GM19240 (cell line): ENCODE data around the gene ZFYVE9.
A peak's percentile ranks its signal among the peaks of the same experiment; 100 is the strongest.
"Not testable (repeated sequence)": the region's sequence is repeated elsewhere in the genome, so short reads cannot be mapped to it uniquely, and the experiment has no call there.

ENCODE experiments used
- DNase-seq: peaks from one replicate; pipeline ENCODE4 v3.0.0; 2011; ENCODE audit warnings: low spot score; ENCODE audit not compliant: insufficient read length

Gene ZFYVE9

GRCh38 chr1:52365746-52366516 is 224.0 kb downstream of the ZFYVE9 start, which contains the start of gene CC2D1B:
Gene CC2D1B, minus strand, starts transcription at chr1:52366205. Its CDS starts 1,585 bp downstream, at chr1:52364620.
- peak; percentile 95 for DNase-seq

- no peak for DNase-seq
Measured at GRCh38 chr1:52366517-52366827, 224.6 kb downstream of the ZFYVE9 start.

- DNase-seq, result no peak
Measured at GRCh38 chr1:52367272-52367671, 225.4 kb downstream of the ZFYVE9 start.

GRCh38 chr1:52368383-52369172 is 226.7 kb downstream of the ZFYVE9 start:
- DNase-seq, result no peak

- DNase-seq, result not testable (repeated sequence)
Measured at GRCh38 chr1:52369851-52370250, 228.0 kb downstream of the ZFYVE9 start.

- no peak for DNase-seq
Measured at GRCh38 chr1:52385376-52385775, 243.5 kb downstream of the ZFYVE9 start.

- DNase-seq, result no peak
Measured at GRCh38 chr1:52386458-52386857, 244.6 kb downstream of the ZFYVE9 start.

- no peak for DNase-seq
Measured at GRCh38 chr1:52393174-52393573, 251.3 kb downstream of the ZFYVE9 start.
